GM19193 (cell line): ENCODE data around the gene RPS6KA3.
A peak's percentile ranks its signal among the peaks of the same experiment; 100 is the strongest.

Experiments used
- POLR2A ChIP-seq: IDR thresholded peaks from 4 replicates; pipeline ENCODE4 v1.6.1; 2011; ENCODE audit not compliant: insufficient read depth, insufficient read length; ENCODE audit errors: extremely low read depth

The RPS6KA3 gene

GRCh38 chrX:20270562-20270890, 3.8 kb upstream of the RPS6KA3 start:
- TF ChIP-seq POLR2A, result no peak

GRCh38 chrX:20269848-20270561, 3.3 kb upstream of the RPS6KA3 start:
- no peak for TF ChIP-seq POLR2A

- TF ChIP-seq POLR2A, result no peak
Measured at GRCh38 chrX:20267931-20268701, 1.4 kb upstream of the RPS6KA3 start.

DNA sequence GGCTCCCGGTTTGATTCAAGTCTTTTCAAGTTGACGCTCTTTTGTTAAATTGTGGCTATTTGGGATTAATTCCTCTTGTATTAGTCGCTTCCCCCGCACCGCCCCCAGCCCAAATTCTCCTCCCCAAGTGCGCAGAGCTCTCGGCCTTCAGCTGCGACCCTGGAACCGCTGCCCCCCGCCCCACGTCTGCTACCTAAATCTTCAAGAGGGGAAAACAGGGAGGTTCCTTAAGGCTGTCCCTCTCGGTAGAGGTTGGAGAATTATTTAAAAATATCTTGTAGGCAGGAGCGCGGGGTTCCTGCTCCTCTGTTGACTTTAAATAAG, 860 bp upstream of the RPS6KA3 start:
- no peak for TF ChIP-seq POLR2A

DNA sequence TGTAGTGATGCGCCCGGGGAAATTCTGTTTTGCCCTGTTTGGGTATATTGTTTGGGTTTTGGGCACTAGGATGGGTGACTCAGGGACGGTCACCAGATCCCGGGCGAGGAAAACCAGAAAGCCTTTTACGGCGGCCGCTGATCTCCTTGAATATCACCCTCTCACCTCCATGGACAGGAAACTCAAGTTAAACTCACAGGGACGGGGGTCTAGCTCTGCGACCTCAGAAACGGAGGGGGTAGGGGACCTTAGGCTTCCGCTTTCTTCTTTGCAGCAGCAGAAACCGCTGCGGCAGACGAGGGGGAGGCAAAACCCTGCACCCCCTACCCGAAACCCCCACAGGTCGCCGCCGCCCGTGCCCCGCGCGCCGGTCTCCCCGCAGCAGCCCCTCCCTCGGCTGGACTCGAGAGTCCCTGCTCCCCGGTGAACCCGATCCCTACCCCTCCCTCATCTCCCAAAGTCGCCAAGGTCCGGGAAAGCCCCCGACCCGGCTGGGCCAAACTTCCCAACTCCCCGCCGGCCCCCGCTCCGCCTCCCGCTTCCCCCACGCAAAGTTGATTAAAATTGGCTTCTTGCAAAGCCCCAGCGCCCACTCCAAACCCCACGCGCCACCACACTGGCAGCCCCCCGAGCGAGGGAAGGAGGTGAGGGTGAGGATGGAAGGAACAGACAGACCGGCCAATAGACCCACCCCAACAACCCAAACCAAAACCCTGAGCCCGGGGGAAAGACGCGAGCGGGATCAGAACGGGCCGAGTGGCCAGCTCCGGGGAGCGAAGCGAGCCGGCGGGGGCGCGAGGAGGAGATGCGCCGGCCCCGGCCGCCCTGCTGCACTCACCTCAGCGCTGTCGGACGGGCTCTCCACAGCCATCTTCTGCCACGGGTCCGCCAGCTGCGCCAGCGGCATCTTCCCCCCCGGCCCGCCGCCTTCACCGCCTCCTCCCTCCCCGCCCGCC, 705 bp downstream of the RPS6KA3 start:
- no peak for TF ChIP-seq POLR2A

- TF ChIP-seq POLR2A, result peak; percentile 21
Measured at GRCh38 chrX:20265221-20265725, 1.4 kb downstream of the RPS6KA3 start.

GRCh38 chrX:20263474-20263873, 3.2 kb downstream of the RPS6KA3 start:
- TF ChIP-seq POLR2A, result no peak

GRCh38 chrX:20260885-20261284, 5.8 kb downstream of the RPS6KA3 start:
- no peak for TF ChIP-seq POLR2A

- no peak for TF ChIP-seq POLR2A
Measured at GRCh38 chrX:20254712-20255299, 11.9 kb downstream of the RPS6KA3 start.

DNA sequence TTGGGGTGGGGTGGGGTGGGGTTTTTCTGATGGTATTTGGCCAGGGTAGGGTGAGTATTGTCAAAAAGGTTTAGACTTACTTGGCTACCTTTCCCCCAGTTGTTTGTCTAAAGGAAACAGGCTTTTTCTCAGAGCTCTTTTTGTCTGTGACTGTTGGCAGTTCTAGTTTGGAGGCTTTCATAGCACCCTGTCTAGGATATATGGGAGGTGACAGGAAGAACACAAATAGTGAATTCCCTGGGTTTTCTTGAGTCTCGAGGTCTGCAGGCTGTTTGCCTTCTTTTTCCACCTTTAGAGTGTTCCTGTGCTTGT, 13.5 kb downstream of the RPS6KA3 start:
- TF ChIP-seq POLR2A, result no peak

DNA sequence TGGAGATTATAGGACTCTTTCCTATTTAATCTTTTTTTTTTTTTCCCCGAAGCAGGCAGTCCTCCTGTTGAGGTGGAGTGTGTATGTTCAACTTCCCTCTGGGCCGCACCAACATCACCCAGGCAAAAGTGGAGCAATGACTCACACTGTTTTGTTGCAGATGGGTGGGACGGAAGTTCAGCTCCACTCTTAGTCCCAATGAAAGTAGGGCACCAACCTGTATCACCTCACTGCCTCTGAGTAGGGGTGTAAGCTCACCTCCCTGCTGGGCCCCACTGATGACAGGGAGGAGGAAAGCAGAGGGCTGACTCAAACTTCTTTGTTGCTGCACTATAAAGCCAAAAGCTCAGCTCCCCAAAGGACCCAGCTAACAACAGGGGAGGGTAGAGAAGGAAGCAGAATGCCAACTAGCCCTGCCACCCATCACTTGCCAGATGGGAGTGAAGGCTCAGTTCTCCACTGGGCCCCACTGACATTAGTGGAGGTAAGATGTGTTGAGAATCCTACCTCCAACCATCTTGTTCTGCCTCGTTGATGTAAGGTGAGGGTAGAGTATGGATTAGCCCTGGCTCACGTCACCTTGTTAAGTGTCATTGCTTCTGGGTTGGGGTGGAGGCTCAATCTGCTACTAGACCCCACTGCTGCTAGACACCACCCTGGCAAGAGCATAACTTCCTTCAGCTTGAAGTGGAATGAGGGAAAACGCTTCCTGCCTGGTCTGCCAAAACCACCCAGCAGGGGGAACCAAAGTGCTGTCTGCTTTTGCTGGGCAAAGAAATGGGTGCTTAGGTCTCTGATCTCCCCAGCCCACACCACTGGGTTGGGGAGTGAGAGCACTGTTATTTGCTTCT, 14.1 kb downstream of the RPS6KA3 start:
- no peak for TF ChIP-seq POLR2A

DNA sequence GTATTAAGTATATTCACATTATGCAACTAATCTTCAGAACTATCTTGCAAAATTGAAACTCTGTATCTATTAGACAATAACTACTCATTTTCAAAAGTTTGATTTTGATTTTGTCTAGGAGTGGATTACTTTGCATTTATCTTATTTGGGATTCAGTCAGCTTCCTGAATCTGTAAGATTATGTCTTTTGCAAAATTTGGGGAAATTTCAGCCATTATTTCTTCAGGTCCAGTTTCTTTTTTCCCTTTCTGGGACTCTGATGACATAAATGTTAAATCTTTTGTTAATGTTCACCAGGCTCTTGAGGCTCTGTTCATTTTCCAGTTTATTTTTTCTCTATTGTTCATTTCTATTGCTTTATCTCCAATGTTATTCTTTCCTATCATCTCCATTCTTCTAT, 15.0 kb downstream of the RPS6KA3 start:
- TF ChIP-seq POLR2A, result no peak

DNA sequence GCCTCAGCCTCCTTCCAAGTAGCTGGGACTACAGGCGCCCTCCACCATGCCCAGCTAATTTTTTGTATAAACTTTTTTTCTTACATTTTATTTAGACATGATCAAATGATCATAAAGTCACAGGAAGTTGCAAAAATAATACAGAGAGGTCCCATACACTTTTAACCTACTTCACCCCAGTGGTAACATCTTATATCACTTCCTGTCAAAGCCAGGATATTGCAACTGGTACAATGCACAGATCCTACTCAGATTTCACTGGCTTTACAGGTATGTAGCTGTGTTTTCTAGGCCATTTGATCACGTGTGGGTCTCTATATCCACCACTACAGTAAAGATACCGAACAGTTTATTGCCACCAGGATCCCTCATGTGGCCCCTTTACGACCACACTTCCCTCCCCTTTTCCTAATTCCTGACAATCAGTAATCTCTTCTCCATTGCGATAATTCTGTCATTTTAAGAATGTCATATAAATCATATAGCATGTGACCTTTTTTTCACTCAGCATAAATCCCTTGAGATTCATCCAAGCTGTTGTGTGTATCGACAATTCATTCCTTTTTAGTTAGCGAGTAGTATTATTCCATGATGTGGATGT, 18.0 kb downstream of the RPS6KA3 start:
- no peak for TF ChIP-seq POLR2A

DNA sequence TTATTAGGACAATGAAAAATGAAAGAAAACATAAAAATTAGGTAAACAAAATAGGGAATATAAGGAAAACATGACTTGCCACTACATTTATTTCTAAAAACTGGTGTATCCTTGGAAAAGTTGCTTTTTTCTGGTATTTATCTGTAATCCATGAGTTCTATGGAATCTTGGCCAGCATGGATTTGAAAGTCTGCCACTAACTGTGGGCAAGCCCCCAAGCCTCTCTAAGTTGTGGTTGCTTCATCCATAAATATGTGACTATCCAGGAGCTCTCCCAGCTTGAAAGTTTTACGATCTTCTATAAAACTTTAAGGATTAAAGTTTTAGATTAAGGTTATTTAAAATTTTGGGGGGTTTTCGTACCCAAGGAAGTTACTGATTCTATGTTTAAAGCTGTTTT, 21.8 kb downstream of the RPS6KA3 start:
- no peak for TF ChIP-seq POLR2A
